Body of pancreas (tissue), 4 donors: ENCODE data around the gene CLNK.

Source experiments
- POLR2A ChIP-seq, 3 donors: fragments of 450-650 bp; IDR thresholded peaks; one replicate each; pipeline ENCODE4 v1.6.1; 2016; ENCODE audit warnings: antibody characterized with exemption in 3 of 3, mild to moderate bottlenecking in 2 of 3
- TF ChIP-seq, protein P1 (sequence below), 7 experiments: fragments of 450-650 bp in 4 of 7; fragments of 200-600 bp in 3 of 7; sonication (generic) in 3 of 7; IDR thresholded peaks; one replicate each; pipeline ENCODE4 v1.5.1; 2016 to 2019; ENCODE audit warnings: antibody characterized with exemption in 7 of 7

DNA sequence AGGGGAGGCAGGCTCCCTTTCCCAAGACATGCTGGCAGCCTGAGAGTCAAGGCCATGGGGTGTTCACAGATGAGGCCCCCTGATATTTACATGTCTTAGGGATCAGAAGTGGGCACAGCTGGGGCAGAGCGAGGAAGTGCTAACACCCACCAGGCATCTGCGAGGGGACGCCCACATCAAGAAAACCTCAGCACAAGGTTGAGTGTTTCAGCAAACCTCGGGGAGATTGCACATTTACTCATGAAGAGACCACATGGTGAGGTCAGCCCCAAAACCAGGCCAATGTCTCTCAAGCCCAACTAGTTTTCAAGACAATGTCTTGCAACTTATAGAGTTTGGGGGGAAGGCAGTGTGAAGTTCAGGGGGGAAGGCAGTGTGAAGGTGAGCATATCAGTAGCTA is 55.2 kb downstream of the CLNK start:
- TF ChIP-seq, protein P1, sequence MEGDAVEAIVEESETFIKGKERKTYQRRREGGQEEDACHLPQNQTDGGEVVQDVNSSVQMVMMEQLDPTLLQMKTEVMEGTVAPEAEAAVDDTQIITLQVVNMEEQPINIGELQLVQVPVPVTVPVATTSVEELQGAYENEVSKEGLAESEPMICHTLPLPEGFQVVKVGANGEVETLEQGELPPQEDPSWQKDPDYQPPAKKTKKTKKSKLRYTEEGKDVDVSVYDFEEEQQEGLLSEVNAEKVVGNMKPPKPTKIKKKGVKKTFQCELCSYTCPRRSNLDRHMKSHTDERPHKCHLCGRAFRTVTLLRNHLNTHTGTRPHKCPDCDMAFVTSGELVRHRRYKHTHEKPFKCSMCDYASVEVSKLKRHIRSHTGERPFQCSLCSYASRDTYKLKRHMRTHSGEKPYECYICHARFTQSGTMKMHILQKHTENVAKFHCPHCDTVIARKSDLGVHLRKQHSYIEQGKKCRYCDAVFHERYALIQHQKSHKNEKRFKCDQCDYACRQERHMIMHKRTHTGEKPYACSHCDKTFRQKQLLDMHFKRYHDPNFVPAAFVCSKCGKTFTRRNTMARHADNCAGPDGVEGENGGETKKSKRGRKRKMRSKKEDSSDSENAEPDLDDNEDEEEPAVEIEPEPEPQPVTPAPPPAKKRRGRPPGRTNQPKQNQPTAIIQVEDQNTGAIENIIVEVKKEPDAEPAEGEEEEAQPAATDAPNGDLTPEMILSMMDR (IDR thresholded peaks at IDR 0.05): no peak
- TF ChIP-seq POLR2A (IDR thresholded peaks at IDR 0.05): no peak
